Measurements from ENCODE around the gene GNA14. TPM values are rescaled to one million over a fixed set of nuclear protein-coding genes. Genes with fewer than 3 reads are reported as not detected.

GNA14 gene
- total RNA-seq, 1 donor from 2014 or later, result 0.14 TPM

- Mint-ChIP-seq H3K9me3 (ENCODE audit: low read depth) (peaks cover 9% of the 10 kb centered on the region), H3K27me3 (no peaks in the 10 kb centered on the region)
These were observed 31.7 kb upstream of the GNA14 start for GRCh38 chr9:77679661-77680368.

GRCh38 chr9:77679088-77679487 lies 31.0 kb upstream of the GNA14 start:
- TF ChIP-seq, protein P1, sequence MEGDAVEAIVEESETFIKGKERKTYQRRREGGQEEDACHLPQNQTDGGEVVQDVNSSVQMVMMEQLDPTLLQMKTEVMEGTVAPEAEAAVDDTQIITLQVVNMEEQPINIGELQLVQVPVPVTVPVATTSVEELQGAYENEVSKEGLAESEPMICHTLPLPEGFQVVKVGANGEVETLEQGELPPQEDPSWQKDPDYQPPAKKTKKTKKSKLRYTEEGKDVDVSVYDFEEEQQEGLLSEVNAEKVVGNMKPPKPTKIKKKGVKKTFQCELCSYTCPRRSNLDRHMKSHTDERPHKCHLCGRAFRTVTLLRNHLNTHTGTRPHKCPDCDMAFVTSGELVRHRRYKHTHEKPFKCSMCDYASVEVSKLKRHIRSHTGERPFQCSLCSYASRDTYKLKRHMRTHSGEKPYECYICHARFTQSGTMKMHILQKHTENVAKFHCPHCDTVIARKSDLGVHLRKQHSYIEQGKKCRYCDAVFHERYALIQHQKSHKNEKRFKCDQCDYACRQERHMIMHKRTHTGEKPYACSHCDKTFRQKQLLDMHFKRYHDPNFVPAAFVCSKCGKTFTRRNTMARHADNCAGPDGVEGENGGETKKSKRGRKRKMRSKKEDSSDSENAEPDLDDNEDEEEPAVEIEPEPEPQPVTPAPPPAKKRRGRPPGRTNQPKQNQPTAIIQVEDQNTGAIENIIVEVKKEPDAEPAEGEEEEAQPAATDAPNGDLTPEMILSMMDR (IDR thresholded peaks at IDR 0.05; ENCODE audit: unreplicated experiment), result no peak

More at GRCh38 chr9:77679661-77680368, 31.7 kb upstream of the GNA14 start:
- H3K36me3 Mint-ChIP-seq (ENCODE audit: insufficient read depth), result peaks cover 2% of the 10 kb centered on the region
- TF ChIP-seq, protein P1 (IDR thresholded peaks at IDR 0.05; ENCODE audit: unreplicated experiment), result no peak
- H3K4me3 Mint-ChIP-seq (ENCODE audit: low read depth), result no peak overlapping the region
- no peak for DNase-seq (ENCODE audit: low spot score, unreplicated experiment)
- no peak overlapping the region for H3K27ac Mint-ChIP-seq
- H3K4me1 Mint-ChIP-seq (ENCODE audit: low read depth), result no peaks in the 10 kb centered on the region

DNA sequence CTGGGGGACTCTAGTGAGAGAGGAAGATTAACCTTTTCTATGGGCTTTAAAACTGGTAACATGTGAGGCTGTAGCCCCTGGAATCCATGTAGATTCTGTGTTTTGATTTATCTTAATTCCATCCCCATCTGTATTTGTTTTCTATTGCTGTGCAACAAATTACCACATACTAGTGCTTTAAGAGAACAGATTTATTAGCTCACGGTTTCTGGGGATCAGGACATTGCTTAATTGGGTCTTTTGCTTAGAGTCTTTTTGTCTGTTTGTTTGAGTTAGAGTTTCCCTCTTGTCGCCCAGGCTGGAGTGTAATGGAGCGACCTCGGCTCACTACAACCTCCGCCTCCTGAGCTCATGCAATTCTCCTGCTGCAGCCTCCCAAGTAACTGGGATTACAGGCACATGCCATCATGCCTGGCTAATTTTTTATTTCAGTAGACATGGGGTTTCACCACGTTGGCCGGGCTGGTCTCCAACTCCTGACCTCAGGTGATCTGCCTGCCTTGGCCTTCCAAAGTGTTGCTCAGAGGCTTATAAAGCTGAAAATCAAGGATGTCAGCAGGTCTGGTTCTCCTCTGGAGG lies 29.9 kb upstream of the GNA14 start:
- no peak for DNase-seq (ENCODE audit: low spot score, unreplicated experiment)
- TF ChIP-seq, protein P1 (IDR thresholded peaks at IDR 0.05; ENCODE audit: unreplicated experiment), result no peak
- no peaks in the 10 kb centered on the region for H3K4me1 Mint-ChIP-seq (ENCODE audit: low read depth)
- no peaks in the 10 kb centered on the region for H3K9me3 Mint-ChIP-seq (ENCODE audit: low read depth)
- H3K36me3 Mint-ChIP-seq (ENCODE audit: insufficient read depth), result no peaks in the 10 kb centered on the region
- no peak overlapping the region for H3K27ac Mint-ChIP-seq
- H3K27me3 Mint-ChIP-seq, result no peaks in the 10 kb centered on the region
- no peak overlapping the region for H3K4me3 Mint-ChIP-seq (ENCODE audit: low read depth)

More at GRCh38 chr9:77679088-77679487, 31.0 kb upstream of the GNA14 start:
- DNase-seq (ENCODE audit: low spot score, unreplicated experiment), result no peak
- Mint-ChIP-seq H3K4me1 (ENCODE audit: low read depth) (no peaks in the 10 kb centered on the region), H3K4me3 (ENCODE audit: low read depth) (no peak overlapping the region), H3K27me3 (no peaks in the 10 kb centered on the region), H3K27ac (no peak overlapping the region), H3K36me3 (ENCODE audit: insufficient read depth) (peaks cover 2% of the 10 kb centered on the region), H3K9me3 (ENCODE audit: low read depth) (peaks cover 4% of the 10 kb centered on the region)

DNA sequence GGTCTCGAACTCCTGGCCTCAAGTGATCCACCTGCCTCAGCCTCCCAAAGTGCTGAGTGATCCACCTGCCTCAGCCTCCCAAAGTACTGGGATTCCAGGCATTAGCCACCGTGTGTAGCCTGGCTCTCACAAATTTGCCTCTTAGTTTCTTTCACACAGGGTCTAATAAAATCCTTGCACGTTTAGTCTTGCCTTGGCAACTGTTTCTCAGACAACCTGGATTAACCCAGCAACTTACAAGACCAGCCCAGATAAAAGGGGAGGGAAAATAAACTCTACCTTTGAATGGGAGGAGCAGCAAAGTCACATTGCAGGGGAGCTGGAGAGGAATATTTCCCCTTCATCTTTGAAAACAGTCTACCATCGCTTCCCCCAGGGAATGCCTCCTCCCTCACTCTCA lies 29.3 kb upstream of the GNA14 start:
- Mint-ChIP-seq H3K27ac (no peak overlapping the region), H3K9me3 (ENCODE audit: low read depth) (no peaks in the 10 kb centered on the region), H3K36me3 (ENCODE audit: insufficient read depth) (no peaks in the 10 kb centered on the region), H3K4me3 (ENCODE audit: low read depth) (no peak overlapping the region), H3K27me3 (no peaks in the 10 kb centered on the region), H3K4me1 (ENCODE audit: low read depth) (no peaks in the 10 kb centered on the region)
- no peak for DNase-seq (ENCODE audit: low spot score, unreplicated experiment)
- TF ChIP-seq, protein P1 (IDR thresholded peaks at IDR 0.05; ENCODE audit: unreplicated experiment), result no peak

- H3K9me3 Mint-ChIP-seq (ENCODE audit: low read depth), result no peaks in the 10 kb centered on the region
- H3K36me3 Mint-ChIP-seq (ENCODE audit: insufficient read depth), result no peaks in the 10 kb centered on the region
- no peak overlapping the region for H3K4me3 Mint-ChIP-seq (ENCODE audit: low read depth)
- DNase-seq (ENCODE audit: low spot score, unreplicated experiment), result no peak
- no peaks in the 10 kb centered on the region for H3K27me3 Mint-ChIP-seq
- TF ChIP-seq, protein P1 (IDR thresholded peaks at IDR 0.05; ENCODE audit: unreplicated experiment), result no peak
- no peak overlapping the region for H3K27ac Mint-ChIP-seq
- no peaks in the 10 kb centered on the region for H3K4me1 Mint-ChIP-seq (ENCODE audit: low read depth)
These were observed 26.0 kb upstream of the GNA14 start for GRCh38 chr9:77673941-77674791.
